Muscle layer of duodenum (tissue), 2 donors: ENCODE measurements around the gene ANGPTL8.
A peak's percentile ranks its signal among the peaks of the same experiment; 100 is the strongest.

Experiments
- H3K27ac ChIP-seq: one replicate; pipeline ENCODE4 v1.7.0; 2013; ENCODE audit warnings: mild to moderate bottlenecking, low read length
- H3K27me3 ChIP-seq: one replicate; pipeline ENCODE4 v1.7.0; 2013; ENCODE audit warnings: low read depth, mild to moderate bottlenecking, control low read depth, low read length
- H3K36me3 ChIP-seq, 2 donors: one replicate each; pipeline ENCODE4 v1.7.0; 2013; ENCODE audit warnings: low read length in 2 of 2, control low read depth in 1 of 2, mild to moderate bottlenecking in 1 of 2; ENCODE audit not compliant: insufficient read depth in 2 of 2, control insufficient read depth in 1 of 2
- H3K4me1 ChIP-seq, 2 donors: one replicate each; pipeline ENCODE4 v1.7.0; 2013; ENCODE audit warnings: low read length in 2 of 2, mild to moderate bottlenecking in 2 of 2, control low read depth in 1 of 2, moderate library complexity in 1 of 2; ENCODE audit not compliant: insufficient read depth in 2 of 2, control insufficient read depth in 1 of 2
- H3K4me3 ChIP-seq, 2 donors: one replicate each; pipeline ENCODE4 v1.7.0; 2013; ENCODE audit warnings: low read length in 2 of 2, low read depth in 1 of 2, mild to moderate bottlenecking in 1 of 2
- H3K9me3 ChIP-seq, 2 donors: one replicate each; pipeline ENCODE4 v1.7.0; 2013; ENCODE audit warnings: low read length in 2 of 2, control low read depth in 1 of 2, mild to moderate bottlenecking in 1 of 2; ENCODE audit not compliant: control insufficient read depth in 1 of 2
- donor health status: healthy.

The ANGPTL8 gene

DNA sequence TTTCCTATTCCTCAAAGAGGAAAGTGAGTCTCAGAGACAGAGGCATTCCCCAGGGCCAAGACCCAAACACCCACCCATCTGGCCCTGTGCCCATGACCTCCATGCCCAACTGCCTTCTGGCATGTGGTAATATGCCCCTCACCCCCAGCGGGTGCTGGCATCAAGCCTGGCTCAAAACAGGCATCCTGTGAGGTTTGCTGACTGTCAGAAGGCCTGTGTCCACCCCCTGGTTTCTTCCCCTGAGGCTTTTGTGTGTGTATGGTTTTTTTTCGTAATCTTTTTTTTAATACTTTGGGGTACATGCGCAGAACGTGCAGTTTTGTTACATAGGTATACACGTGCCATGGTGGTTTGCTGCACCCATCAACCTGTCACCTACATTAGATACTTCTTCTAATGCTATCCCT, 34.5 kb upstream of the ANGPTL8 start:
- peaks cover 0 to 27% of the 10 kb centered on the region in 2 donors for H3K4me1 ChIP-seq
- no peaks in the 10 kb centered on the region for H3K27me3 ChIP-seq
- H3K4me3 ChIP-seq = peak overlapping the region in 1 of 2 donors; percentile 49
- H3K27ac ChIP-seq = peak overlapping the region; percentile 60
- no peaks in the 10 kb centered on the region for H3K9me3 ChIP-seq
- peaks cover 0 to 19% of the 10 kb centered on the region in 2 donors for H3K36me3 ChIP-seq

DNA sequence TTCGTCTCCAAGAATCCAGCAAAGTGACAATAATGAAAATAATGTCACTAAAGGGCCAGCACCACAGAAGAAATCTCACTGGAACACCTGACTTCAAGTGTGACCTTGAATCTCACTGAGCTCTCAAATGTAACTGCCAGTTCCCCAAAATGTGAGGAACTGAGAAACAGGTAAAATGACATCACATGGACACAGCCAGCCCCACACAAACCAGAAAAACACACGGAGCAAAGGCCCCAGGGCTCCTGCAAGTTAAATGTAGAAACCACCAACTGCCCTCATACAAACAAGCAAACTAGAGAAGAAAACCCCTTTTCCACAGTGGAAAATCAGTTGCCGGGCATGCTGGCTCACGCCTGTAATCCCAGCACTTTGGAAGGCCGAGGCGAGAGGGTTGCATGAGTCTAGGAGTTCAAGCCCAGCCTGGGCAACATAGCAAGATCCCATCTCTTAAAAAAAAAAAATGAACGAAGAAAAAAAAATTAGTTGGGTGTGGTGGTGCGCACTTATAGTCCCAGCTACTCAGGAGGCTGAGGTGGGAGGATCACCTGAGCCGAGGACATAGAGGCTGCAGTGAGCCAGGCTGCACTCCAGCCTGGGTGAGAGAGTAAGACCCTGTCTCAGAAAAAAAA, 33.4 kb upstream of the ANGPTL8 start:
- H3K36me3 ChIP-seq = peaks cover 0 to 16% of the 10 kb centered on the region in 2 donors
- H3K4me1 ChIP-seq = peaks cover 0 to 27% of the 10 kb centered on the region in 2 donors
- H3K27ac ChIP-seq = no peak overlapping the region
- no peaks in the 10 kb centered on the region for H3K27me3 ChIP-seq
- no peak overlapping the region for H3K4me3 ChIP-seq
- no peaks in the 10 kb centered on the region for H3K9me3 ChIP-seq

DNA sequence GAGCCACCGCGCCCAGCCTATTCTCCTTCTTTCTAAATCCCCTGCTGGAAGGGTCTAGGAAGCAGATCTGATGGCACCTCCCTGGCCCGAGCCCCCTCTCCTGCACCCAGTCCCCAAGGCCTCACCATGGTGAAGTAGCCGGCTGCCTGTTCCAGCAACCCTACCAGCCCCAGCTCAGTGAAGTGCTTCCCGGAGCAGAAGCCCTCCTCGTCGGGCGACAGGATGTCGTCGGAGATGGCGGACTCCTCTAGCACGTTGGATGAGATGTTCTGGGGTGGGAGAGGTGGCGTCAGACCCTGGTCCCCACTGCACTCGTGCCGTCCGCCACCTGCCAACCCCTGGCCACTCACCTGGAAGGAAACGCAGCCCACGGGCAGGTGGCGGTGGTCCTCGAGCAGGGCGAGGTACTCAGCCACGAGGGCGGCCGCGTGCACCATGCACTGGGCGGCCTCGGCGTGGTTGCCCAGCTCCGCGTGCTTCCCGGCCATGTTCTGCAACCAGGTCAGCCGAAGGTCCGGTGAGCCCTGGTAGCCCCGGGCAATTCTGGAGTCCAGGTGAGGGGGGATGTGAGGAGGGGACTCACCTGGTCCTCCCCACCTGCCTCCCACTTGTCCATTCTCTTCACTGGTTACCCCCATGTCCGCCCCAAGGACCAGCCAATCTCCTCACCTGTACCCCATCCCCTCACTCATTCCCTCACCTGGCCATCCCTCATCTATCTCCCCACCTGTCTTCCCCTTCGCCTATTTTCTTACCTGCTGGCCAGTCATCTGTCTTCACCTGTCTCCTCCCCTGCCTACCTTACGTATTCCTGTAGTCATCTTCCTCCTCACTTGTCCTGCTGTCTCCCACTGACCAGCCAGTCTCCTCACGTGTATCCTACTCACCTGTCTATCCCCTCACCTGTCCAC, 30.6 kb upstream of the ANGPTL8 start:
- no peak overlapping the region for H3K4me3 ChIP-seq
- no peak overlapping the region for H3K27ac ChIP-seq
- H3K9me3 ChIP-seq = no peaks in the 10 kb centered on the region
- peaks cover 0 to 19% of the 10 kb centered on the region in 2 donors for H3K4me1 ChIP-seq
- H3K36me3 ChIP-seq = peaks cover 0 to 35% of the 10 kb centered on the region in 2 donors
- no peaks in the 10 kb centered on the region for H3K27me3 ChIP-seq

DNA sequence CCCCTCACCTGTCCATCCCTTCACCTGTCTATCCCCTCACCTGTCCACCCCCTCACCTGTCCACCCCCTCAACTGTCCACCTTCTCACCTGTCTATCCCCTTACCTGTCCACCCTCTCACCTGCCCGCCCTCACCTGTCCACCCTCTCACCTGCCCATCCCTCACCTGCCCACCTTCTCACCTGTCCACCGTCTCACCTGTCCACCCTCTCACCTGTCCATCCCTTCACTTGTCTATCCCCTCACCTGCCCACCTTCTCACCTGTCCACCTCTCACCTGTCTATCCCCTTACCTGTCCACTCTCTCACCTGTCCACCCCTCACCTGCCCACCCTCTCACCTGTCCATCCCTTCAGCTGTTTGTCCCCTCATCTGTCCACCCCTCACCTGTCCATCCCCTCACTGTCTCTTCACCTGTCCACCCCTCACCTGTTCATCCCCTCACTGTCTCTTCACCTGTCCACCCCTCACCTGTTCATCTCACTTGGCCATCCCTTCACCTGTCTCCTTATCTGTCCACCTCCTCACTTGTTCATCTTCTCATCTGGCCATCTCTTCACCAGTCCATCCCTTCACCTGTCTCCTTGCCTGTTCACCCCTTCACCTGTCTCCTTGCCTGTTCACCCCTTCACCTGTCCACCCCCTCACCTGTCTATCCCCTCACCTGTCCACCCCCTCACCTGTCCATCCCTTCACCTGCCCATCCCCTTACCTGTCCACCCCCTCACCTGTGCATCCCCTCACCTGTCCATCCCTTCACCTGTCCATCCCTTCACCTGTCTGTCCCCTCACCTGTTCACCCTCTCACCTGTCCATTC, 29.4 kb upstream of the ANGPTL8 start:
- Histone ChIP-seq H3K27ac (no peak overlapping the region), H3K4me3 (no peak overlapping the region), H3K27me3 (no peaks in the 10 kb centered on the region), H3K36me3 (peaks cover 0 to 42% of the 10 kb centered on the region in 2 donors), H3K4me1 (peaks cover 0 to 7% of the 10 kb centered on the region in 2 donors), H3K9me3 (no peaks in the 10 kb centered on the region)

DNA sequence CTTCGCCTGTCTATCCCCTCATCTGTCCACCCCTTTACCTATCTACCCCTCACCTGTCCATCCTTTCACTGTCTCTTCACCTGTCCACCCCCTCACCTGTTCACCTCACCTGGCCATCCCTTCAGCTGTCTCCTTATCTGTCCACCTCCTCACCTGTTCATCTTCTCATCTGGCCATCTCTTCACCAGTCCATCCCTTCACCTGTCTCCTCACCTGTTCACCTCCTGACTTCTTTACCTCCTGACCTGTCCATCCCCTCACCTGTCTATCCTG, 28.8 kb upstream of the ANGPTL8 start:
- peaks cover 0 to 1% of the 10 kb centered on the region in 2 donors for H3K4me1 ChIP-seq
- no peaks in the 10 kb centered on the region for H3K9me3 ChIP-seq
- no peak overlapping the region for H3K4me3 ChIP-seq
- no peaks in the 10 kb centered on the region for H3K27me3 ChIP-seq
- H3K27ac ChIP-seq = no peak overlapping the region
- peaks cover 4 to 47% of the 10 kb centered on the region in 2 donors for H3K36me3 ChIP-seq

DNA sequence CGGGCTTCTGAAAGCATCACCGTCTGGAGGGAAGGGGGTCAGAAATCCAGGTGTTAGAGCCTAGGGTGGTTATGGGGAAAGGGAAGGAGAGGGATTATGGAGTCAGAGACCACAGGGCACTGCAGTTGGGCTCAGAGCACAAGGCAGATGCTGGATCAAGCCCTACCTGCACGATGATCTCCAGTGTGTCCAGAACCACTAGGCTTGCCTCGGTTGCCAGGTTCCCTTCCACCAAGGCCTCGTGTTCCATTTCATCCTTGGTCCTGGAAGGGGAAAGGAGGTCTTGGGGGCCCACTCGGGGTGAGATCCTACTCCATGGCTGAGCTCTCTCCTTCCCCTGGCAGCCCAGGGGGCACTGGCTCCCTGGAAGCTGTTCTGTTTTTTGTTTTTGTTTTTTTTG, 25.0 kb upstream of the ANGPTL8 start:
- Histone ChIP-seq H3K4me3 (no peak overlapping the region), H3K36me3 (peaks cover 5 to 53% of the 10 kb centered on the region in 2 donors), H3K27ac (no peak overlapping the region), H3K4me1 (no peaks in the 10 kb centered on the region), H3K27me3 (no peaks in the 10 kb centered on the region), H3K9me3 (no peaks in the 10 kb centered on the region)

DNA sequence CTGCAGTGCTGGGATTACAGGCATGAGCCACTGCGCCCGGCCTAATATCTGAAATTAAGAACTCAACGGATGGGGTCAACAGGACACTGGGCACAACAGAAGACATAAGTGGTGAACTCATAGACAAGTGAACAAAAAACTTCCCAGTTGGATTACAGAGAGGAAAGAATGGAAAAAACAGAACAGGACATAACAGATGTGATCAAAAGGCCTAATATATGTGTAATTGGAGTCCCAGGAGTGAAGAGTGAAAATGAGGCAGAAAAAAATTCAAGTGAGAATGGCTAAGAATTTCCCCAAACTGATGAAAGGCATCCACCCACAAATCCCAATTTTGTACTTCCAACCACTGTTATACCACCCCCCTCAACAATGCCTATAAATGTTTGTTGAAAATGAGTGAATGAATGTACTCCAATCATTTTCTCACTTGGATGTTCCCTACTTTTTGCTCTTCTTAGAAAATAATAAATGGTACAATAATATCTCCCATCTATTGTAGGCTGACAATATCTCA, 18.3 kb upstream of the ANGPTL8 start:
- no peak overlapping the region for H3K4me3 ChIP-seq
- H3K4me1 ChIP-seq = no peaks in the 10 kb centered on the region
- H3K9me3 ChIP-seq = peaks cover 7 to 9% of the 10 kb centered on the region in 2 donors
- no peak overlapping the region for H3K27ac ChIP-seq
- H3K27me3 ChIP-seq = no peaks in the 10 kb centered on the region
- peaks cover 22 to 43% of the 10 kb centered on the region in 2 donors for H3K36me3 ChIP-seq

DNA sequence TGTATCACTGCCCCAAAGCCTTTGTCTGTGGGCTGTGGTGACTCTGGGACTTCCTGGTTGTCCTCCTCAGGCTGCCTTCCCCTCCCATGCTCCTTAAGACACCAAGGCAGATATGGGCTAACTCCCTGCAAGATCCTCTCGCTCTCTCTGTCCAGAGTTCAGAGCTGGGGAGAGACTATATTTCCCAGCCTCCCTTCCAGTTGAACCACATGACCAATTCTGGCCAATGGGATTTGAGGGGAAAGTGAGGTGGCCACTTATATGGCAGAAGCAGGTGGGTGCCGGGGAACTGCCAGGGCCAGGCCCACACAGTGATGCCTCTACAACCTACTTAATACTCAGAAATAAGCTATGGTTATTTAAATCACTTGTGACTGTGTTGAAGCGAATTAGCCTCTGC, 16.2 kb upstream of the ANGPTL8 start:
- Histone ChIP-seq H3K36me3 (peaks cover 22 to 43% of the 10 kb centered on the region in 2 donors), H3K9me3 (peaks cover 7 to 9% of the 10 kb centered on the region in 2 donors)

DNA sequence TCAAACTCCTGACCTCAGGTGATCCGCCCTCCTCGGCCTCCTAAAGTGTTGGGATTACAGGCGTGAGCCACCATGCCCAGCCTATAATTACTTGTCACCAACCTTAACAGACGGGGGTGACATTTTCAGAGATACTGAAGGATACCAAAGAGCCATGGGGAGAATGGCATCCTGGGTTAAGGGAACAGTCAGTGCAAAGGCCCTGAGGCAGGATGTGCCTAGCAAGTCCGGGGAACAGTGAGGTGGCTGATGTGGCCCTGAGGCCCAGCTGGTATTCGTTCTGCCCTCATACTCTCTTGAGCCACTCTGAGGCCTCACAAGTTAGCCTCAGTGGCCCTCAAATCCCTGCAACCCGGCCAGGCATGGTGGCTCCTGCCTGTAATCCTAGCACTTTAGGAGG, 15.0 kb upstream of the ANGPTL8 start:
- H3K27ac ChIP-seq = no peak overlapping the region
- peaks cover 7 to 9% of the 10 kb centered on the region in 2 donors for H3K9me3 ChIP-seq
- no peaks in the 10 kb centered on the region for H3K27me3 ChIP-seq
- no peaks in the 10 kb centered on the region for H3K4me1 ChIP-seq
- H3K4me3 ChIP-seq = no peak overlapping the region
- H3K36me3 ChIP-seq = peaks cover 22 to 43% of the 10 kb centered on the region in 2 donors

More for the DNA sequence above, 16.2 kb upstream of the ANGPTL8 start:
- Histone ChIP-seq H3K27ac (no peak overlapping the region), H3K27me3 (no peaks in the 10 kb centered on the region), H3K4me3 (no peak overlapping the region), H3K4me1 (no peaks in the 10 kb centered on the region)

DNA sequence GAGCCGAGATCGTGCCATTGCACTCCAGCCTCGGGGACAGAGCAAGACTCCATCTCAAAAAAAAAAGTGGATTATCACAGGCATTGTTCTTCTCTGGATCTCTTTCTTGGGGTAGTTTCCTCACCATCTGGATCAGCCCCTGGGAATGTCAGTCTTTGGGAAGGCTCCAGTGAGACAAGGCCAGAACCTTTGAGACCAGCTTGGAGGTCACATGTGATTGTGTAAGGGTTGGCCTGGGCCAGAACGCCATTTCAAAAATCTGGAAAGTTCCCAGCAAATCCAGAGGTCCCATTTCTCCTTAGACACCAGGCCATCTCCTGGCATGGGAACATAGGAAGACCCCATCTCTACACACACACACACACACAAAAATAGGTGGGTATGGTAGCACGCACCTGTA, 14.2 kb upstream of the ANGPTL8 start:
- Histone ChIP-seq H3K27me3 (no peaks in the 10 kb centered on the region), H3K36me3 (peaks cover 21 to 39% of the 10 kb centered on the region in 2 donors), H3K27ac (no peak overlapping the region), H3K9me3 (peaks cover 7 to 9% of the 10 kb centered on the region in 2 donors), H3K4me3 (no peak overlapping the region), H3K4me1 (no peaks in the 10 kb centered on the region)

DNA sequence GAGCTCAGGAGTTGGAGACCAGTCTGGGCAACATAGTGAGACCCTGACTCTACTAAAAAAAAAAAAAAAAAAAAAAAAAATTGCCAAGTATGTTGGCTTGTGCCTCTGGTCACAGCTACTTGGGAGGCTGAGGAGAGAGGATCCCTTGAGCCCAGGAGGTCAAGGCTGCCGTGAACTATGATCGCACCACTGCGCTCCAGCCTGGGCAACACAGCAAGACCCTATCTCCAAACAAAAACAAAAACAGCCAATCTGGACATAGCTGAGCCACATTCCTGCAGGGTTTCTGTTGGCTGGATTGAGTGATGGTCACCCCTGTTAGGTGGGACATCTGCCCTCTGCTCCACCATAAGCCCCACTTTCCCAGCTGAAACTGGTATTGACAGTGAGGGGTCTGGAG, 13.6 kb upstream of the ANGPTL8 start:
- peaks cover 7 to 9% of the 10 kb centered on the region in 2 donors for H3K9me3 ChIP-seq
- no peaks in the 10 kb centered on the region for H3K4me1 ChIP-seq
- no peak overlapping the region for H3K27ac ChIP-seq
- peaks cover 18 to 41% of the 10 kb centered on the region in 2 donors for H3K36me3 ChIP-seq
- no peaks in the 10 kb centered on the region for H3K27me3 ChIP-seq
- no peak overlapping the region for H3K4me3 ChIP-seq
